SU-DHL-6 (cell line): Measurements from ENCODE around the gene HIBADH.

Experiments used
- H2AFZ ChIP-seq: fragments of 200-600 bp; sonication (generic); 2 replicates; pipeline ENCODE4 v1.6.1; 2014; ENCODE audit warnings: low read depth, mild to moderate bottlenecking, moderate library complexity, mixed read lengths, antibody characterized with exemption, low read length; ENCODE audit not compliant: severe bottlenecking
- H3F3A ChIP-seq: fragments of 200-600 bp; shearing (Covaris generic); 2 replicates; pipeline ENCODE4 v1.6.0; 2016; ENCODE audit warnings: antibody characterized with exemption, mild to moderate bottlenecking; ENCODE audit not compliant: insufficient read depth
- H3K27ac ChIP-seq: fragments of 200-600 bp; sonication (generic); 2 replicates; pipeline ENCODE4 v1.5.1; 2016; ENCODE audit warnings: low read depth, mild to moderate bottlenecking, low read length, moderate library complexity, mixed read lengths
- H3K27me3 ChIP-seq: fragments of 200-600 bp; sonication (generic), shearing (Covaris generic); 2 replicates; pipeline ENCODE4 v1.6.0; 2014; ENCODE audit warnings: mild to moderate bottlenecking, low read length
- H3K36me3 ChIP-seq: fragments of 200-600 bp; sonication (generic); 2 replicates; pipeline ENCODE4 v1.6.1; 2014; ENCODE audit warnings: mild to moderate bottlenecking, low read length, mixed read lengths
- H3K4me2 ChIP-seq: fragments of 300-600, 200-600 bp; shearing (Covaris generic), sonication (generic); 2 replicates; pipeline ENCODE4 v1.6.0; 2014; ENCODE audit warnings: low read length, low read depth, mild to moderate bottlenecking; ENCODE audit not compliant: poor library complexity, severe bottlenecking
- H3K4me3 ChIP-seq: fragments of 200-600 bp; sonication (generic); 2 replicates; pipeline ENCODE4 v1.5.1; 2014; ENCODE audit warnings: antibody characterized with exemption, low read length, mild to moderate bottlenecking, mixed read lengths; ENCODE audit not compliant: insufficient read depth, poor library complexity, severe bottlenecking
- H3K79me2 ChIP-seq: fragments of 200-600 bp; sonication (generic); 2 replicates; pipeline ENCODE4 v1.6.1; 2014; ENCODE audit warnings: mild to moderate bottlenecking, low read length, moderate library complexity; ENCODE audit not compliant: insufficient read depth
- H3K9ac ChIP-seq: fragments of 200-600 bp; sonication (generic); 2 replicates; pipeline ENCODE4 v1.7.0; 2014; ENCODE audit warnings: mild to moderate bottlenecking, low read length
- H3K9me2 ChIP-seq: fragments of 200-600 bp; sonication (generic); replicated peaks from 2 replicates; pipeline ENCODE4 v1.6.1; 2014; ENCODE audit warnings: low read length; ENCODE audit not compliant: insufficient read depth
- H3K9me3 ChIP-seq: fragments of 200-600 bp; sonication (generic); 2 replicates; pipeline ENCODE4 v1.6.1; 2014; ENCODE audit warnings: low read length, mixed read lengths; ENCODE audit not compliant: insufficient read depth
- H4K20me1 ChIP-seq: fragments of 200-600 bp; sonication (generic); 2 replicates; pipeline ENCODE4 v1.6.1; 2014; ENCODE audit warnings: low read depth, mild to moderate bottlenecking, antibody characterized with exemption, low read length, moderate library complexity, mixed read lengths
- EZH2phosphoT487 ChIP-seq: fragments of 200-600 bp; sonication (generic), shearing (Covaris generic); conservative IDR thresholded peaks from 2 replicates; pipeline ENCODE4 v1.6.1; 2018; ENCODE audit warnings: mild to moderate bottlenecking, antibody characterized with exemption, low read length, moderate library complexity, mixed read lengths
- TF ChIP-seq, protein P1 (sequence below): fragments of 200-600 bp; sonication (generic); IDR thresholded peaks from one replicate; pipeline ENCODE4 v1.5.1; 2017; ENCODE audit warnings: antibody characterized with exemption, mild to moderate bottlenecking, low read length, moderate library complexity; ENCODE audit not compliant: insufficient read depth, poor library complexity, severe bottlenecking

Gene HIBADH

GRCh38 chr7:27688056-27688455, 25.4 kb upstream of the HIBADH start:
- Histone ChIP-seq H3K36me3 (no peaks in the 10 kb centered on the region), H3K9me2 (no peaks in the 10 kb centered on the region), H3F3A (no peaks in the 10 kb centered on the region), H3K4me3 (no peak overlapping the region), H3K79me2 (no peaks in the 10 kb centered on the region), H3K27me3 (no peaks in the 10 kb centered on the region), H4K20me1 (no peaks in the 10 kb centered on the region), H3K27ac (no peak overlapping the region), H3K9ac (no peak overlapping the region), H3K9me3 (no peaks in the 10 kb centered on the region), H3K4me2 (no peak overlapping the region), H2AFZ (no peak overlapping the region)
- no peak for TF ChIP-seq EZH2phosphoT487
- TF ChIP-seq, protein P1, sequence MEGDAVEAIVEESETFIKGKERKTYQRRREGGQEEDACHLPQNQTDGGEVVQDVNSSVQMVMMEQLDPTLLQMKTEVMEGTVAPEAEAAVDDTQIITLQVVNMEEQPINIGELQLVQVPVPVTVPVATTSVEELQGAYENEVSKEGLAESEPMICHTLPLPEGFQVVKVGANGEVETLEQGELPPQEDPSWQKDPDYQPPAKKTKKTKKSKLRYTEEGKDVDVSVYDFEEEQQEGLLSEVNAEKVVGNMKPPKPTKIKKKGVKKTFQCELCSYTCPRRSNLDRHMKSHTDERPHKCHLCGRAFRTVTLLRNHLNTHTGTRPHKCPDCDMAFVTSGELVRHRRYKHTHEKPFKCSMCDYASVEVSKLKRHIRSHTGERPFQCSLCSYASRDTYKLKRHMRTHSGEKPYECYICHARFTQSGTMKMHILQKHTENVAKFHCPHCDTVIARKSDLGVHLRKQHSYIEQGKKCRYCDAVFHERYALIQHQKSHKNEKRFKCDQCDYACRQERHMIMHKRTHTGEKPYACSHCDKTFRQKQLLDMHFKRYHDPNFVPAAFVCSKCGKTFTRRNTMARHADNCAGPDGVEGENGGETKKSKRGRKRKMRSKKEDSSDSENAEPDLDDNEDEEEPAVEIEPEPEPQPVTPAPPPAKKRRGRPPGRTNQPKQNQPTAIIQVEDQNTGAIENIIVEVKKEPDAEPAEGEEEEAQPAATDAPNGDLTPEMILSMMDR = no peak

DNA sequence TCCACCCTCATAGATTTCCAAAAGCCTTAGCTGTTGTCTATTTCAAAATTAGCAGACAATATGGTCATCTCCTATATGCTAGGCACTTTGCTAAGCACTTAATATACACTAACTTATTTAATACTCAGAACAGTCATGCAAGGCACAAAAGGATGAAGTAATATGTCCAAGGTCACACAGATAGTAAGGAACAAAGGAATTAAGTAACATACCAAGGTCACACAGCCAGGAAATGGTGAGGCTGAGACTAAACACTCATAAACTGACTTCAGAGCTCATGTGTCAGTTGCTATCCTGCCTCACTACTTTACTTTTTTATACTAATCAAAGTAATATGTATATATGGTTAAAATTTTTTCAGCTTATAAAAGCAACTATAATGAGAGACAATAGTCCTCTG, 23.6 kb upstream of the HIBADH start:
- no peak overlapping the region for H3K4me2 ChIP-seq
- no peaks in the 10 kb centered on the region for H4K20me1 ChIP-seq
- H3F3A ChIP-seq = no peaks in the 10 kb centered on the region
- no peaks in the 10 kb centered on the region for H3K9me2 ChIP-seq
- no peak for TF ChIP-seq EZH2phosphoT487
- TF ChIP-seq, protein P1 = no peak
- H3K4me3 ChIP-seq = no peak overlapping the region
- H3K9me3 ChIP-seq = no peaks in the 10 kb centered on the region
- H3K36me3 ChIP-seq = no peaks in the 10 kb centered on the region
- no peak overlapping the region for H3K9ac ChIP-seq
- no peaks in the 10 kb centered on the region for H3K79me2 ChIP-seq
- no peak overlapping the region for H2AFZ ChIP-seq
- H3K27ac ChIP-seq = no peak overlapping the region
- H3K27me3 ChIP-seq = no peaks in the 10 kb centered on the region

DNA sequence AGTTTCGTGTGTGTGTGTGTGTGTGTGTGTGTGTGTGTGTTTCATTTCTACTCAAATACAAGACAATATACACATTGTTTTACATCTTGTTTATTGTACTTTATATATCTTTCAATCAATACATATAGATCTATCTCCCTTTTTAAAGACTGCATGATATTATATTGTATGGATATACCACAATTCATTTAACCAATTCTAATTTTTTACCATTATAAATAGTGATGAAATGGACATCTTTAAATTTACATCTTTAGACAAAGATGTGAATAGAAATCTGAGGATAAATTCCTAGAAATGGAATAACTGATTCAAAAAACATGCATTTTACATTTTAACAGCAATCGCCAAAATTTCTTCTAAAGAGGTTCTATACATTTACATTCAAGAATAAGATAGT, 23.2 kb upstream of the HIBADH start:
- Histone ChIP-seq H3K79me2 (no peaks in the 10 kb centered on the region), H3K27me3 (no peaks in the 10 kb centered on the region), H2AFZ (no peak overlapping the region), H3K9me3 (no peaks in the 10 kb centered on the region), H3K36me3 (no peaks in the 10 kb centered on the region), H3K27ac (no peak overlapping the region), H3K4me3 (no peak overlapping the region), H3F3A (no peaks in the 10 kb centered on the region), H3K4me2 (no peak overlapping the region), H3K9me2 (no peaks in the 10 kb centered on the region), H3K9ac (no peak overlapping the region), H4K20me1 (no peaks in the 10 kb centered on the region)
- no peak for TF ChIP-seq EZH2phosphoT487
- TF ChIP-seq, protein P1 = no peak

DNA sequence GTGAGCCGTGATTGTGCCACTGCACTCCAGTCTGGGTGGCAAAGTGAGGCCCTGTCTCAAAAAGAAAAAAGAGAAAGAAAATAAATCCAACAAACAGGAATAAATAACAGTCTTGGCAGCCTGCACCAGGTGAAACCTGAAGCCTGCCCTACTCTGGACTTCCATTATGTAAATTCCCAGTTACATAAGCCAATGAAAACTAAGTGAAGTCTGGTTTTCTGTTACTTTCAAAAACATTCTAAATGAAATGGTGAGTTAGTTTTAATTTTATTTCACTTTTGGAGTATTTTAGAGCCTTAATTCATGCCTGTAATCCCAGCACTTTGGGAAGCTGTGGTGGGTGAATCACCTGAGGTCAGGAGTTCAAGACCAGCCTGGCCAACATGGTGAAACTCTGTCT, 22.5 kb upstream of the HIBADH start:
- H3K9me2 ChIP-seq = no peaks in the 10 kb centered on the region
- no peaks in the 10 kb centered on the region for H4K20me1 ChIP-seq
- no peak overlapping the region for H2AFZ ChIP-seq
- no peak overlapping the region for H3K27ac ChIP-seq
- no peaks in the 10 kb centered on the region for H3K9me3 ChIP-seq
- no peaks in the 10 kb centered on the region for H3F3A ChIP-seq
- H3K27me3 ChIP-seq = no peaks in the 10 kb centered on the region
- H3K36me3 ChIP-seq = no peaks in the 10 kb centered on the region
- no peaks in the 10 kb centered on the region for H3K79me2 ChIP-seq
- H3K4me2 ChIP-seq = no peak overlapping the region
- no peak overlapping the region for H3K4me3 ChIP-seq
- no peak overlapping the region for H3K9ac ChIP-seq
- TF ChIP-seq, protein P1 = no peak
- no peak for TF ChIP-seq EZH2phosphoT487
